K562 (cell line): ENCODE data around the gene ZNF556. TPM values are rescaled to one million over a fixed set of nuclear protein-coding genes. Genes with fewer than 3 reads are reported as not detected.
A peak's percentile ranks its signal among the peaks of the same experiment; 100 is the strongest.

ENCODE experiments used
- ASH1L ChIP-seq: fragments of 450-650 bp; IDR thresholded peaks from 2 replicates; pipeline ENCODE4 v1.6.1; 2018; ENCODE audit warnings: borderline replicate concordance, mild to moderate bottlenecking, low read depth; ENCODE audit not compliant: partially characterized antibody
- CREM ChIP-seq: IDR thresholded peaks from 2 replicates; pipeline ENCODE4 v1.6.1; 2014; ENCODE audit warnings: antibody characterized with exemption, low read depth
- GTF3C2 ChIP-seq: IDR thresholded peaks from 3 replicates; pipeline ENCODE4 v1.6.1; 2011; ENCODE audit warnings: borderline replicate concordance, mild to moderate bottlenecking, moderate library complexity; ENCODE audit not compliant: insufficient read length; ENCODE audit errors: extremely low read depth
- RFX1 ChIP-seq: fragments of 450-650 bp; IDR thresholded peaks from 2 replicates; pipeline ENCODE4 v1.6.1; 2016; ENCODE audit warnings: mild to moderate bottlenecking, moderate library complexity
- SMC3 ChIP-seq: conservative IDR thresholded peaks from 2 replicates; pipeline ENCODE4 v1.6.1; 2011; ENCODE audit warnings: low read depth, low read length, improper control_type of control experiment; ENCODE audit not compliant: insufficient read depth
- ZNF232 ChIP-seq: sonication (generic); formaldehyde crosslinking; IDR thresholded peaks from 2 replicates; pipeline ENCODE4 v1.8.0; 2022; ENCODE audit warnings: mild to moderate bottlenecking, missing genetic modification reagents
- ZNF707 ChIP-seq: fragments of 250-450 bp; sonication (Bioruptor Pico); conservative IDR thresholded peaks from 2 replicates; pipeline ENCODE4 v1.8.0; 2022; ENCODE audit warnings: inconsistent platforms, mild to moderate bottlenecking, moderate library complexity
- ZNF75A ChIP-seq: fragments of 450-650 bp; formaldehyde crosslinking; IDR thresholded peaks from 2 replicates; pipeline ENCODE4 v1.4.0; 2020; ENCODE audit warnings: mild to moderate bottlenecking
- polyA plus RNA-seq, 8 experiments: library from polyadenylated mRNA; depleted of rRNA in 4 of 8; stranded (reverse) in 5 of 8; unstranded in 3 of 8; fragments of >200 nt; fragmentation: Nextera tagmentation in 2 of 8; fragmentation: Illumina TruSeq in 1 of 8; extraction: Ambion mirVana in 2 of 8; extraction: Trizol in 1 of 8; gene quantifications; 2 replicates each; pipeline versions ENCODE4 v1.2.1 to v1.2.3, GENCODE V29; 2011 to 2014; ENCODE audit warnings: inconsistent platforms in 1 of 8, missing spikeins in 1 of 8
- total RNA-seq, 7 experiments: library from RNA; depleted of rRNA in 6 of 7; stranded (reverse); fragments of >200 nt in 6 of 7; fragmentation: Illumina TruSeq in 2 of 7; extraction: Trizol in 2 of 7; gene quantifications; 2 replicates each; pipeline versions ENCODE4 v1.2.1 to v1.2.3, GENCODE V29; 2011 to 2021; ENCODE audit warnings: low replicate concordance in 1 of 7

Gene ZNF556
- total and polyA plus RNA-seq, 9 of the 15 experiments (the other 6 are each of a cell fraction or from before 2014, with no cell fraction given), result 0.01 to 0.36 (median 0.10) TPM; not detected in 1

GRCh38 chr19:2900296-2901252, 33.4 kb downstream of the ZNF556 start, which contains the start of gene ZNF57 (continued):
- no peak for TF ChIP-seq GTF3C2
- peak; percentile 88; the same call in 1 of the 2 replicates for TF ChIP-seq ZNF232 (CRISPR knock-in tag)
- no peak for TF ChIP-seq ZNF75A (CRISPR knock-in tag)
- peak; percentile 91 for TF ChIP-seq RFX1
- TF ChIP-seq ZNF707 (CRISPR knock-in tag), result no peak
- TF ChIP-seq CREM, result peak; percentile 78
- TF ChIP-seq SMC3, result no peak
- peak; percentile 74 for TF ChIP-seq ASH1L
